DOHH2 (cell line): ENCODE results near the gene KSR1.

Experiments
- CTCF ChIP-seq: fragments of 200-600 bp; sonication (generic); IDR thresholded peaks from one replicate; pipeline ENCODE4 v1.5.1; 2014; ENCODE audit warnings: antibody characterized with exemption, mild to moderate bottlenecking, low read depth, low read length; ENCODE audit not compliant: poor library complexity, severe bottlenecking
- EZH2phosphoT487 ChIP-seq: fragments of 200-600 bp; sonication (generic); IDR thresholded peaks from 2 replicates; pipeline ENCODE4 v1.6.1; 2017; ENCODE audit warnings: borderline replicate concordance, mild to moderate bottlenecking, antibody characterized with exemption, low read length, moderate library complexity, mixed read lengths

GRCh38 chr17:27539152-27539551 lies 82.9 kb downstream of the KSR1 start:
- TF ChIP-seq CTCF (no peak), EZH2phosphoT487 (no peak)
